ENCODE measurements around the gene PRKCA.
"Not testable (repeated sequence)": the region's sequence is repeated elsewhere in the genome, so short reads cannot be mapped to it uniquely, and the experiment has no call there.

PRKCA gene

GRCh38 chr17:66326476-66327047 is 24.1 kb downstream of the PRKCA start:
- no peak for DNase-seq (ENCODE audit: low spot score)

GRCh38 chr17:66330646-66331037 is 28.2 kb downstream of the PRKCA start:
- DNase-seq (ENCODE audit: low spot score): no peak

- DNase-seq (ENCODE audit: low spot score): peak; percentile 29
These were observed 28.8 kb downstream of the PRKCA start for GRCh38 chr17:66331038-66331816.

- DNase-seq (ENCODE audit: low spot score): no peak
These were observed 33.4 kb downstream of the PRKCA start for GRCh38 chr17:66335797-66336196.

GRCh38 chr17:66337268-66337667 is 34.9 kb downstream of the PRKCA start:
- DNase-seq (ENCODE audit: low spot score): no peak

- no peak for DNase-seq (ENCODE audit: low spot score)
These were observed 35.6 kb downstream of the PRKCA start for GRCh38 chr17:66337866-66338485.

- no peak for DNase-seq (ENCODE audit: low spot score)
These were observed 36.5 kb downstream of the PRKCA start for GRCh38 chr17:66338937-66339336.

- no peak for DNase-seq (ENCODE audit: low spot score)
These were observed 37.1 kb downstream of the PRKCA start for GRCh38 chr17:66339561-66339960.

GRCh38 chr17:66340720-66341119 is 38.3 kb downstream of the PRKCA start:
- DNase-seq (ENCODE audit: low spot score): no peak

GRCh38 chr17:66341462-66341861 is 39.0 kb downstream of the PRKCA start:
- DNase-seq (ENCODE audit: low spot score): no peak

GRCh38 chr17:66342263-66342662 is 39.9 kb downstream of the PRKCA start:
- not testable (repeated sequence) for DNase-seq (ENCODE audit: low spot score)

- no peak for DNase-seq (ENCODE audit: low spot score)
These were observed 41.2 kb downstream of the PRKCA start for GRCh38 chr17:66343531-66344078.

- no peak for DNase-seq (ENCODE audit: low spot score)
These were observed 42.1 kb downstream of the PRKCA start for GRCh38 chr17:66344473-66344872.

GRCh38 chr17:66345264-66345663 is 42.9 kb downstream of the PRKCA start:
- no peak for DNase-seq (ENCODE audit: low spot score)

- DNase-seq (ENCODE audit: low spot score): not testable (repeated sequence)
These were observed 43.7 kb downstream of the PRKCA start for GRCh38 chr17:66345949-66346638.

GRCh38 chr17:66347661-66348514 is 45.5 kb downstream of the PRKCA start:
- no peak for DNase-seq (ENCODE audit: low spot score)

- peak; percentile 76 for DNase-seq (ENCODE audit: low spot score)
These were observed 46.3 kb downstream of the PRKCA start for GRCh38 chr17:66348584-66349165.

GRCh38 chr17:66349521-66350254 is 47.3 kb downstream of the PRKCA start:
- DNase-seq (ENCODE audit: low spot score): no peak

- DNase-seq (ENCODE audit: low spot score): not testable (repeated sequence)
These were observed 48.2 kb downstream of the PRKCA start for GRCh38 chr17:66350576-66350975.

GRCh38 chr17:66351033-66351432 is 48.6 kb downstream of the PRKCA start:
- DNase-seq (ENCODE audit: low spot score): no peak

Measured in activated CD4-positive, alpha-beta T cell treated with anti-CD3 and anti-CD28 coated beads, Interleukin-2, Interleukin-4, amounts not matched to agents 100 ng/mL and 50 ng/mL, durations not matched to agents 16 hours and 8 hours (primary cell).